Naive thymus-derived CD4-positive, alpha-beta T cell (primary cell): Measurements from ENCODE around the gene ITPR3. TPM values are rescaled to one million over a fixed set of nuclear protein-coding genes. Genes with fewer than 3 reads are reported as not detected.
A peak's percentile ranks its signal among the peaks of the same experiment; 100 is the strongest.

Experiments
- ATAC-seq: fragments of 150-1000 bp; cut with Tn5 transposase; 2 replicates; pipeline ENCODE4 v1.10.0; 2021; ENCODE audit warnings: mild to moderate bottlenecking, moderate library complexity
- CTCF ChIA-PET: fragments of 350-600 bp; sonication (Branson Sonifier 250); formaldehyde crosslinking; loops from one replicate; lab custom pipeline; 2021; ENCODE audit warnings: antibody characterized with exemption; lab: Charles Lee
- POLR2A ChIA-PET: fragments of 350-600 bp; sonication (Branson Sonifier 250); formaldehyde crosslinking; loops from one replicate; lab custom pipeline; 2021; ENCODE audit warnings: antibody characterized with exemption, inconsistent platforms; lab: Charles Lee
- DNase-seq, 9 donors: peaks; one replicate each; pipeline versions ENCODE4 v3.0.0 to v3.0.0-alpha.2; 2020 to 2022; ENCODE audit warnings: mixed read lengths in 1 of 9
- H3K27ac ChIP-seq: one replicate; pipeline ENCODE4 v1.7.0; 2013; ENCODE audit warnings: mild to moderate bottlenecking, low read depth, low read length, moderate library complexity
- H3K27me3 ChIP-seq, 2 donors: one replicate each; pipeline ENCODE4 v1.7.0; 2013; ENCODE audit warnings: low read length in 2 of 2, mild to moderate bottlenecking in 2 of 2, moderate library complexity in 2 of 2; ENCODE audit not compliant: control insufficient read depth in 2 of 2, insufficient read depth in 2 of 2
- H3K36me3 ChIP-seq, 3 experiments: 1 replicate in 2 of 3; 2 replicates in 1 of 3; pipeline ENCODE4 v1.7.0; 2013; ENCODE audit warnings: low read length in 3 of 3, mild to moderate bottlenecking in 3 of 3, moderate library complexity in 1 of 3; ENCODE audit not compliant: insufficient read depth in 3 of 3, control insufficient read depth in 2 of 3
- H3K4me1 ChIP-seq, 2 donors: one replicate each; pipeline ENCODE4 v1.7.0; 2013; ENCODE audit warnings: low read length in 2 of 2, mild to moderate bottlenecking in 2 of 2, moderate library complexity in 1 of 2; ENCODE audit not compliant: control insufficient read depth in 2 of 2, insufficient read depth in 2 of 2
- H3K4me3 ChIP-seq: 2 replicates; pipeline ENCODE4 v1.7.0; 2013; ENCODE audit warnings: mild to moderate bottlenecking, low read length
- H3K9me3 ChIP-seq, 3 experiments: 1 replicate in 2 of 3; 2 replicates in 1 of 3; pipeline ENCODE4 v1.7.0; 2013; ENCODE audit warnings: low read length in 3 of 3; ENCODE audit not compliant: control insufficient read depth in 2 of 3
- H3K27ac Mint-ChIP-seq, 9 donors: one replicate each; pipeline ENCODE4 v1.8.0; 2020 to 2022; ENCODE audit warnings: mixed read lengths in 9 of 9, mild to moderate bottlenecking in 8 of 9, moderate library complexity in 5 of 9, inconsistent platforms in 2 of 9
- H3K27me3 Mint-ChIP-seq, 5 donors: one replicate each; pipeline ENCODE4 v1.8.0; 2021 to 2022; ENCODE audit warnings: mixed read lengths in 5 of 5, mild to moderate bottlenecking in 1 of 5
- H3K36me3 Mint-ChIP-seq, 5 donors: one replicate each; pipeline ENCODE4 v1.8.0; 2020 to 2022; ENCODE audit warnings: mixed read lengths in 5 of 5, mild to moderate bottlenecking in 3 of 5, inconsistent platforms in 1 of 5
- H3K4me1 Mint-ChIP-seq, 7 donors: one replicate each; pipeline ENCODE4 v1.8.0; 2020 to 2022; ENCODE audit warnings: mixed read lengths in 7 of 7, mild to moderate bottlenecking in 3 of 7, inconsistent platforms in 1 of 7
- H3K4me3 Mint-ChIP-seq, 10 donors: one replicate each; pipeline ENCODE4 v1.8.0; 2020 to 2022; ENCODE audit warnings: mild to moderate bottlenecking in 10 of 10, mixed read lengths in 10 of 10, moderate library complexity in 6 of 10, inconsistent platforms in 2 of 10
- H3K9me3 Mint-ChIP-seq, 11 donors: one replicate each; pipeline ENCODE4 v1.8.0; 2020 to 2022; ENCODE audit warnings: mixed read lengths in 11 of 11, mild to moderate bottlenecking in 4 of 11, inconsistent platforms in 1 of 11, moderate library complexity in 1 of 11
- intact Hi-C, 2 donors: fragments of 100-400 bp; cut with micrococcal nuclease; formaldehyde crosslinking; loops; one replicate each; pipeline ENCODE4 v1.15.1; 2023
- polyA plus RNA-seq, 2 donors: library from polyadenylated mRNA; unstranded; fragments of 300-500 nt; fragmentation: Illumina TruSeq; gene quantifications; one replicate each; pipeline ENCODE4 v1.2.3, GENCODE V29; 2021
- total RNA-seq, 6 experiments: library from RNA in 5 of 6; stranded (reverse) in 5 of 6; gene quantifications; 1 replicate in 5 of 6; 2 replicates in 1 of 6; pipeline ENCODE4 v1.2.3 and lab custom pipeline; 2021 to 2026

ITPR3 gene
- total and polyA plus RNA-seq, 7 experiments from 2014 or later: 1.7 to 65.7 (median 41.4) TPM

- peaks cover 0 to 11% of the 10 kb centered on the region in 2 donors for H3K4me1 ChIP-seq
- no peaks in the 10 kb centered on the region for H3K9me3 ChIP-seq
- H3K27ac ChIP-seq: peak overlapping the region; percentile 43
- H3K36me3 ChIP-seq: peaks cover 0 to 94% (median 29%) of the 10 kb centered on the region in 3 experiments
- intact Hi-C loops: no loop called here
- no peaks in the 10 kb centered on the region for H3K27me3 ChIP-seq
- no peak overlapping the region for H3K4me3 Mint-ChIP-seq
- peaks cover 0 to 17% (median 0%) of the 10 kb centered on the region in 7 donors for H3K4me1 Mint-ChIP-seq
- H3K27ac Mint-ChIP-seq: peak overlapping the region in 5 of 9 donors; percentile 10 to 73 (median 42)
- no peaks in the 10 kb centered on the region for H3K27me3 Mint-ChIP-seq
- H3K36me3 Mint-ChIP-seq: peaks cover 13 to 70% (median 24%) of the 10 kb centered on the region in 5 donors
- H3K9me3 Mint-ChIP-seq: no peaks in the 10 kb centered on the region
- ATAC-seq: no peak
- ChIA-PET CTCF (no interaction called here), POLR2A (no interaction called here)
- no peak overlapping the region for H3K4me3 ChIP-seq
- no peak for DNase-seq
These were observed 61.2 kb downstream of the ITPR3 start for GRCh38 chr6:33682341-33682740.

GRCh38 chr6:33683051-33683571, 62.0 kb downstream of the ITPR3 start:
- Histone ChIP-seq H3K27ac (peak overlapping the region; percentile 43), H3K36me3 (peaks cover 0 to 94% (median 26%) of the 10 kb centered on the region in 3 experiments), H3K4me3 (no peak overlapping the region), H3K4me1 (peaks cover 0 to 11% of the 10 kb centered on the region in 2 donors), H3K27me3 (no peaks in the 10 kb centered on the region), H3K9me3 (no peaks in the 10 kb centered on the region)
- Mint-ChIP-seq H3K36me3 (peaks cover 10 to 64% (median 16%) of the 10 kb centered on the region in 5 donors), H3K4me1 (peaks cover 0 to 17% (median 0%) of the 10 kb centered on the region in 7 donors), H3K27me3 (no peaks in the 10 kb centered on the region), H3K4me3 (peak overlapping the region in 1 of 10 donors; percentile 12), H3K9me3 (no peaks in the 10 kb centered on the region), H3K27ac (peak overlapping the region in 5 of 9 donors; percentile 31 to 77 (median 66))
- ATAC-seq: peak; percentile 52
- intact Hi-C loops: no loop called here
- ChIA-PET POLR2A (interaction anchor here (1.1 to 1.3 kb wide), 2 partner anchors 14 to 28 kb away, joined by 3 to 4 read pairs; no protein-coding TSS in a partner anchor), CTCF (interaction anchor here (0.5 to 1.9 kb wide), 4 partner anchors 10 to 1119 kb away, joined by 3 to 6 read pairs (median 4); no protein-coding TSS in a partner anchor)
- DNase-seq: peak in 2 of 9 donors; percentile 23 to 39

GRCh38 chr6:33683576-33684427, 62.7 kb downstream of the ITPR3 start:
- no peak overlapping the region for H3K4me3 ChIP-seq
- intact Hi-C loops: no loop called here
- H3K4me3 Mint-ChIP-seq: no peak overlapping the region
- DNase-seq: no peak
- peak overlapping the region; percentile 43 for H3K27ac ChIP-seq
- no peaks in the 10 kb centered on the region for H3K9me3 ChIP-seq
- CTCF ChIA-PET: interaction anchor here (0.6 to 1.9 kb wide), 4 partner anchors 10 to 98 kb away, joined by 3 to 6 read pairs (median 4); no protein-coding TSS in a partner anchor
- no peaks in the 10 kb centered on the region for H3K27me3 Mint-ChIP-seq
- peaks cover 0 to 17% (median 0%) of the 10 kb centered on the region in 7 donors for H3K4me1 Mint-ChIP-seq
- H3K27ac Mint-ChIP-seq: peak overlapping the region in 3 of 9 donors; percentile 31 to 77 (median 66)
- H3K4me1 ChIP-seq: peaks cover 0 to 11% of the 10 kb centered on the region in 2 donors
- H3K36me3 Mint-ChIP-seq: peaks cover 10 to 66% (median 15%) of the 10 kb centered on the region in 5 donors
- H3K27me3 ChIP-seq: no peaks in the 10 kb centered on the region
- H3K9me3 Mint-ChIP-seq: no peaks in the 10 kb centered on the region
- POLR2A ChIA-PET: interaction anchor here (1.1 to 1.3 kb wide), 2 partner anchors 13 to 27 kb away, joined by 3 to 4 read pairs; no protein-coding TSS in a partner anchor
- no peak for ATAC-seq
- H3K36me3 ChIP-seq: peaks cover 0 to 94% (median 26%) of the 10 kb centered on the region in 3 experiments

- ChIA-PET POLR2A (interaction anchor here (1.3 kb wide), 1 partner anchor 13 kb away, joined by 4 read pairs; no protein-coding TSS in a partner anchor), CTCF (interaction anchor here (0.5 to 1.9 kb wide), 3 partner anchors 10 to 1710 kb away, joined by 3 to 6 read pairs (median 3); no protein-coding TSS in a partner anchor)
- Mint-ChIP-seq H3K4me3 (no peak overlapping the region), H3K27me3 (no peaks in the 10 kb centered on the region), H3K9me3 (no peaks in the 10 kb centered on the region), H3K4me1 (peaks cover 0 to 17% (median 0%) of the 10 kb centered on the region in 7 donors), H3K27ac (no peak overlapping the region), H3K36me3 (peaks cover 16 to 67% (median 17%) of the 10 kb centered on the region in 5 donors)
- ATAC-seq (no peak), DNase-seq (no peak)
- Histone ChIP-seq H3K9me3 (no peaks in the 10 kb centered on the region), H3K36me3 (peaks cover 0 to 94% (median 26%) of the 10 kb centered on the region in 3 experiments), H3K27ac (no peak overlapping the region), H3K4me1 (peaks cover 0 to 11% of the 10 kb centered on the region in 2 donors), H3K27me3 (no peaks in the 10 kb centered on the region), H3K4me3 (no peak overlapping the region)
- intact Hi-C loops: no loop called here
These were observed 63.3 kb downstream of the ITPR3 start for GRCh38 chr6:33684428-33684896.

- DNase-seq (no peak), ATAC-seq (no peak)
- Histone ChIP-seq H3K36me3 (peaks cover 0 to 94% (median 25%) of the 10 kb centered on the region in 3 experiments), H3K27ac (no peak overlapping the region), H3K4me3 (no peak overlapping the region), H3K9me3 (no peaks in the 10 kb centered on the region), H3K4me1 (peaks cover 0 to 11% of the 10 kb centered on the region in 2 donors), H3K27me3 (no peaks in the 10 kb centered on the region)
- H3K4me3 Mint-ChIP-seq: no peak overlapping the region
- intact Hi-C loops: no loop called here
- no peaks in the 10 kb centered on the region for H3K9me3 Mint-ChIP-seq
- H3K27me3 Mint-ChIP-seq: no peaks in the 10 kb centered on the region
- H3K4me1 Mint-ChIP-seq: peaks cover 0 to 17% (median 0%) of the 10 kb centered on the region in 7 donors
- peaks cover 14 to 66% (median 21%) of the 10 kb centered on the region in 5 donors for H3K36me3 Mint-ChIP-seq
- ChIA-PET POLR2A (no interaction called here), CTCF (interaction anchor here (0.5 kb wide), 1 partner anchor 1711 kb away, joined by 3 read pairs; no protein-coding TSS in a partner anchor)
- H3K27ac Mint-ChIP-seq: peak overlapping the region in 1 of 9 donors; percentile 41
These were observed 63.9 kb downstream of the ITPR3 start for GRCh38 chr6:33684983-33685382.
